SK-N-MC (cell line): ENCODE measurements around the gene PNN.
"Not testable (repeated sequence)": the region's sequence is repeated elsewhere in the genome, so short reads cannot be mapped to it uniquely, and the experiment has no call there.

Experiments
- EZH2 ChIP-seq: fragments of 200-600 bp; sonication (generic); IDR thresholded peaks from one replicate; pipeline ENCODE4 v1.6.1; 2017; ENCODE audit warnings: antibody characterized with exemption
- FOXP2 ChIP-seq: optimal IDR thresholded peaks from 2 replicates; pipeline ENCODE3; 2011; ENCODE audit warnings: mild to moderate bottlenecking, moderate library complexity; ENCODE audit not compliant: insufficient read depth; ENCODE audit errors: extremely low read length, control extremely low read depth
- POLR2AphosphoS5 ChIP-seq: IDR thresholded peaks from 2 replicates; pipeline ENCODE4 v1.6.1; 2012; ENCODE audit warnings: mild to moderate bottlenecking, low read depth, low read length, borderline replicate concordance

- not testable (repeated sequence) for TF ChIP-seq EZH2, POLR2AphosphoS5, FOXP2
Observed at GRCh38 chr14:39141623-39142022, 33.4 kb upstream of the PNN start.
